Naive thymus-derived CD4-positive, alpha-beta T cell (primary cell): ENCODE data around the gene MYO6. TPM values are rescaled to one million over a fixed set of nuclear protein-coding genes. Genes with fewer than 3 reads are reported as not detected.

Experiments
- ATAC-seq: fragments of 150-1000 bp; cut with Tn5 transposase; 2 replicates; pipeline ENCODE4 v1.10.0; 2021; ENCODE audit warnings: mild to moderate bottlenecking, moderate library complexity
- CTCF ChIA-PET: fragments of 350-600 bp; sonication (Branson Sonifier 250); formaldehyde crosslinking; loops from one replicate; lab custom pipeline; 2021; ENCODE audit warnings: antibody characterized with exemption; lab: Charles Lee
- POLR2A ChIA-PET: fragments of 350-600 bp; sonication (Branson Sonifier 250); formaldehyde crosslinking; loops from one replicate; lab custom pipeline; 2021; ENCODE audit warnings: antibody characterized with exemption, inconsistent platforms; lab: Charles Lee
- DNase-seq, 9 donors: peaks; one replicate each; pipeline versions ENCODE4 v3.0.0 to v3.0.0-alpha.2; 2020 to 2022; ENCODE audit warnings: mixed read lengths in 1 of 9
- H3K27ac ChIP-seq: one replicate; pipeline ENCODE4 v1.7.0; 2013; ENCODE audit warnings: mild to moderate bottlenecking, low read depth, low read length, moderate library complexity
- H3K27me3 ChIP-seq, 2 donors: one replicate each; pipeline ENCODE4 v1.7.0; 2013; ENCODE audit warnings: low read length in 2 of 2, mild to moderate bottlenecking in 2 of 2, moderate library complexity in 2 of 2; ENCODE audit not compliant: control insufficient read depth in 2 of 2, insufficient read depth in 2 of 2
- H3K36me3 ChIP-seq, 3 experiments: 1 replicate in 2 of 3; 2 replicates in 1 of 3; pipeline ENCODE4 v1.7.0; 2013; ENCODE audit warnings: low read length in 3 of 3, mild to moderate bottlenecking in 3 of 3, moderate library complexity in 1 of 3; ENCODE audit not compliant: insufficient read depth in 3 of 3, control insufficient read depth in 2 of 3
- H3K4me1 ChIP-seq, 2 donors: one replicate each; pipeline ENCODE4 v1.7.0; 2013; ENCODE audit warnings: low read length in 2 of 2, mild to moderate bottlenecking in 2 of 2, moderate library complexity in 1 of 2; ENCODE audit not compliant: control insufficient read depth in 2 of 2, insufficient read depth in 2 of 2
- H3K4me3 ChIP-seq: 2 replicates; pipeline ENCODE4 v1.7.0; 2013; ENCODE audit warnings: mild to moderate bottlenecking, low read length
- H3K9me3 ChIP-seq, 3 experiments: 1 replicate in 2 of 3; 2 replicates in 1 of 3; pipeline ENCODE4 v1.7.0; 2013; ENCODE audit warnings: low read length in 3 of 3; ENCODE audit not compliant: control insufficient read depth in 2 of 3
- H3K27ac Mint-ChIP-seq, 9 donors: one replicate each; pipeline ENCODE4 v1.8.0; 2020 to 2022; ENCODE audit warnings: mixed read lengths in 9 of 9, mild to moderate bottlenecking in 8 of 9, moderate library complexity in 5 of 9, inconsistent platforms in 2 of 9
- H3K27me3 Mint-ChIP-seq, 5 donors: one replicate each; pipeline ENCODE4 v1.8.0; 2021 to 2022; ENCODE audit warnings: mixed read lengths in 5 of 5, mild to moderate bottlenecking in 1 of 5
- H3K36me3 Mint-ChIP-seq, 5 donors: one replicate each; pipeline ENCODE4 v1.8.0; 2020 to 2022; ENCODE audit warnings: mixed read lengths in 5 of 5, mild to moderate bottlenecking in 3 of 5, inconsistent platforms in 1 of 5
- H3K4me1 Mint-ChIP-seq, 7 donors: one replicate each; pipeline ENCODE4 v1.8.0; 2020 to 2022; ENCODE audit warnings: mixed read lengths in 7 of 7, mild to moderate bottlenecking in 3 of 7, inconsistent platforms in 1 of 7
- H3K4me3 Mint-ChIP-seq, 10 donors: one replicate each; pipeline ENCODE4 v1.8.0; 2020 to 2022; ENCODE audit warnings: mild to moderate bottlenecking in 10 of 10, mixed read lengths in 10 of 10, moderate library complexity in 6 of 10, inconsistent platforms in 2 of 10
- H3K9me3 Mint-ChIP-seq, 11 donors: one replicate each; pipeline ENCODE4 v1.8.0; 2020 to 2022; ENCODE audit warnings: mixed read lengths in 11 of 11, mild to moderate bottlenecking in 4 of 11, inconsistent platforms in 1 of 11, moderate library complexity in 1 of 11
- intact Hi-C, 2 donors: fragments of 100-400 bp; cut with micrococcal nuclease; formaldehyde crosslinking; loops; one replicate each; pipeline ENCODE4 v1.15.1; 2023
- polyA plus RNA-seq, 2 donors: library from polyadenylated mRNA; unstranded; fragments of 300-500 nt; fragmentation: Illumina TruSeq; gene quantifications; one replicate each; pipeline ENCODE4 v1.2.3, GENCODE V29; 2021
- total RNA-seq, 6 experiments: library from RNA in 5 of 6; stranded (reverse) in 5 of 6; gene quantifications; 1 replicate in 5 of 6; 2 replicates in 1 of 6; pipeline ENCODE4 v1.2.3 and lab custom pipeline; 2021 to 2026

The MYO6 gene
- total and polyA plus RNA-seq, 7 experiments from 2014 or later: 0.27 to 3.1 (median 0.94) TPM

- no peaks in the 10 kb centered on the region for H3K36me3 ChIP-seq
- no peaks in the 10 kb centered on the region for H3K4me1 ChIP-seq
- H3K27ac ChIP-seq: no peak overlapping the region
- no peaks in the 10 kb centered on the region for H3K4me1 Mint-ChIP-seq
- no peak overlapping the region for H3K4me3 ChIP-seq
- no peaks in the 10 kb centered on the region for H3K9me3 ChIP-seq
- CTCF ChIA-PET: no interaction called here
- H3K27ac Mint-ChIP-seq: no peak overlapping the region
- H3K4me3 Mint-ChIP-seq: no peak overlapping the region
- ATAC-seq (no peak), DNase-seq (no peak)
- no peaks in the 10 kb centered on the region for H3K36me3 Mint-ChIP-seq
- intact Hi-C loops: no loop called here
- no peaks in the 10 kb centered on the region for H3K9me3 Mint-ChIP-seq
- POLR2A ChIA-PET: no interaction called here
- peaks cover 0 to 16% (median 9%) of the 10 kb centered on the region in 5 donors for H3K27me3 Mint-ChIP-seq
- no peaks in the 10 kb centered on the region for H3K27me3 ChIP-seq
Observed at GRCh38 chr6:75852721-75853120, 103.7 kb downstream of the MYO6 start.

- intact Hi-C loops: no loop called here
- H3K27ac Mint-ChIP-seq: no peak overlapping the region
Observed at GRCh38 chr6:75853806-75854205, 104.8 kb downstream of the MYO6 start.

GRCh38 chr6:75855052-75855451, 106.0 kb downstream of the MYO6 start:
- POLR2A ChIA-PET: no interaction called here
- H3K9me3 ChIP-seq: no peaks in the 10 kb centered on the region
- CTCF ChIA-PET: no interaction called here
- H3K27ac Mint-ChIP-seq: no peak overlapping the region
- H3K36me3 ChIP-seq: no peaks in the 10 kb centered on the region
- H3K4me1 ChIP-seq: no peaks in the 10 kb centered on the region
- intact Hi-C loops: no loop called here
- H3K27me3 Mint-ChIP-seq: peaks cover 0 to 15% (median 8%) of the 10 kb centered on the region in 5 donors
- H3K27ac ChIP-seq: no peak overlapping the region
- no peak overlapping the region for H3K4me3 ChIP-seq
- H3K27me3 ChIP-seq: no peaks in the 10 kb centered on the region
- H3K4me1 Mint-ChIP-seq: no peaks in the 10 kb centered on the region
- no peaks in the 10 kb centered on the region for H3K9me3 Mint-ChIP-seq
- no peak for ATAC-seq
- no peak overlapping the region for H3K4me3 Mint-ChIP-seq
- no peaks in the 10 kb centered on the region for H3K36me3 Mint-ChIP-seq
- peak in 3 of 9 donors; percentile 1 for DNase-seq

More at GRCh38 chr6:75853806-75854205, 104.8 kb downstream of the MYO6 start:
- Mint-ChIP-seq H3K9me3 (no peaks in the 10 kb centered on the region), H3K4me1 (no peaks in the 10 kb centered on the region), H3K4me3 (no peak overlapping the region), H3K36me3 (no peaks in the 10 kb centered on the region), H3K27me3 (peaks cover 0 to 16% (median 9%) of the 10 kb centered on the region in 5 donors)
- Histone ChIP-seq H3K27me3 (no peaks in the 10 kb centered on the region), H3K36me3 (no peaks in the 10 kb centered on the region), H3K4me1 (no peaks in the 10 kb centered on the region), H3K9me3 (no peaks in the 10 kb centered on the region), H3K27ac (no peak overlapping the region), H3K4me3 (no peak overlapping the region)
- DNase-seq (no peak), ATAC-seq (no peak)
- ChIA-PET POLR2A (no interaction called here), CTCF (interaction anchor here (0.6 kb wide), 1 partner anchor 22 kb away, joined by 4 read pairs; no protein-coding TSS in a partner anchor)

GRCh38 chr6:75856902-75857301, 107.9 kb downstream of the MYO6 start:
- Mint-ChIP-seq H3K27me3 (peaks cover 0 to 16% (median 12%) of the 10 kb centered on the region in 5 donors), H3K9me3 (no peaks in the 10 kb centered on the region), H3K4me1 (no peaks in the 10 kb centered on the region), H3K36me3 (no peaks in the 10 kb centered on the region), H3K27ac (no peak overlapping the region), H3K4me3 (no peak overlapping the region)
- intact Hi-C loops: no loop called here
- H3K27me3 ChIP-seq: no peaks in the 10 kb centered on the region
- no peaks in the 10 kb centered on the region for H3K4me1 ChIP-seq
- POLR2A ChIA-PET: no interaction called here
- H3K9me3 ChIP-seq: no peaks in the 10 kb centered on the region
- H3K27ac ChIP-seq: no peak overlapping the region
- no peaks in the 10 kb centered on the region for H3K36me3 ChIP-seq
- CTCF ChIA-PET: no interaction called here
- H3K4me3 ChIP-seq: no peak overlapping the region
- ATAC-seq: no peak
- no peak for DNase-seq

- H3K4me1 Mint-ChIP-seq: no peaks in the 10 kb centered on the region
- Histone ChIP-seq H3K9me3 (no peaks in the 10 kb centered on the region), H3K4me3 (no peak overlapping the region), H3K4me1 (no peaks in the 10 kb centered on the region), H3K27me3 (no peaks in the 10 kb centered on the region), H3K27ac (no peak overlapping the region), H3K36me3 (no peaks in the 10 kb centered on the region)
- CTCF ChIA-PET: interaction anchor here (1.0 kb wide), 1 partner anchor 31 kb away, joined by 3 read pairs; no protein-coding TSS in a partner anchor
- no peak overlapping the region for H3K27ac Mint-ChIP-seq
- POLR2A ChIA-PET: no interaction called here
- no peak for DNase-seq
- peaks cover 0 to 22% (median 8%) of the 10 kb centered on the region in 5 donors for H3K27me3 Mint-ChIP-seq
- no peak overlapping the region for H3K4me3 Mint-ChIP-seq
- no peak for ATAC-seq
- no peaks in the 10 kb centered on the region for H3K9me3 Mint-ChIP-seq
- intact Hi-C loops: no loop called here
- H3K36me3 Mint-ChIP-seq: no peaks in the 10 kb centered on the region
Observed at GRCh38 chr6:75863001-75863400, 114.0 kb downstream of the MYO6 start.

GRCh38 chr6:75863784-75864183, 114.7 kb downstream of the MYO6 start:
- Histone ChIP-seq H3K36me3 (no peaks in the 10 kb centered on the region), H3K27me3 (no peaks in the 10 kb centered on the region), H3K4me3 (no peak overlapping the region), H3K9me3 (no peaks in the 10 kb centered on the region), H3K4me1 (no peaks in the 10 kb centered on the region), H3K27ac (no peak overlapping the region)
- Mint-ChIP-seq H3K27me3 (peaks cover 0 to 22% (median 8%) of the 10 kb centered on the region in 5 donors), H3K4me3 (no peak overlapping the region), H3K4me1 (no peaks in the 10 kb centered on the region), H3K9me3 (no peaks in the 10 kb centered on the region), H3K27ac (no peak overlapping the region), H3K36me3 (no peaks in the 10 kb centered on the region)
- ChIA-PET CTCF (no interaction called here), POLR2A (no interaction called here)
- intact Hi-C loops: no loop called here
- DNase-seq: no peak
- no peak for ATAC-seq

GRCh38 chr6:75864446-75864845, 115.4 kb downstream of the MYO6 start:
- CTCF ChIA-PET: no interaction called here
- Histone ChIP-seq H3K27me3 (no peaks in the 10 kb centered on the region), H3K36me3 (no peaks in the 10 kb centered on the region), H3K4me3 (no peak overlapping the region), H3K4me1 (no peaks in the 10 kb centered on the region), H3K27ac (no peak overlapping the region), H3K9me3 (no peaks in the 10 kb centered on the region)
- no peak overlapping the region for H3K27ac Mint-ChIP-seq
- POLR2A ChIA-PET: no interaction called here
- ATAC-seq: no peak
- intact Hi-C loops: no loop called here
- no peak overlapping the region for H3K4me3 Mint-ChIP-seq
- no peaks in the 10 kb centered on the region for H3K9me3 Mint-ChIP-seq
- DNase-seq: no peak
- H3K36me3 Mint-ChIP-seq: no peaks in the 10 kb centered on the region
- H3K4me1 Mint-ChIP-seq: no peaks in the 10 kb centered on the region
- H3K27me3 Mint-ChIP-seq: peaks cover 0 to 22% (median 6%) of the 10 kb centered on the region in 5 donors
